Vagina (tissue), 2 donors: ENCODE measurements around the gene WDR74.

Experiments
- POLR2A ChIP-seq, 2 donors: fragments of 450-650 bp; IDR thresholded peaks; one replicate each; pipeline ENCODE4 v1.6.1; 2017; ENCODE audit warnings: antibody characterized with exemption in 2 of 2, mild to moderate bottlenecking in 2 of 2, moderate library complexity in 2 of 2
- POLR2AphosphoS5 ChIP-seq, 2 donors: sonication (generic); formaldehyde crosslinking; IDR thresholded peaks; one replicate each; pipeline ENCODE4 v1.9.0; 2017; ENCODE audit warnings: antibody characterized with exemption in 2 of 2, mild to moderate bottlenecking in 2 of 2, low read depth in 1 of 2; ENCODE audit not compliant: insufficient read depth in 1 of 2
- TF ChIP-seq, protein P1 (sequence below), 3 experiments: fragments of 450-650 bp in 2 of 3; fragments of 200-600 bp in 1 of 3; sonication (generic) in 1 of 3; IDR thresholded peaks; one replicate each; pipeline ENCODE4 v1.5.1; 2017 to 2019; ENCODE audit warnings: antibody characterized with exemption in 3 of 3, mild to moderate bottlenecking in 2 of 3, moderate library complexity in 2 of 3

DNA sequence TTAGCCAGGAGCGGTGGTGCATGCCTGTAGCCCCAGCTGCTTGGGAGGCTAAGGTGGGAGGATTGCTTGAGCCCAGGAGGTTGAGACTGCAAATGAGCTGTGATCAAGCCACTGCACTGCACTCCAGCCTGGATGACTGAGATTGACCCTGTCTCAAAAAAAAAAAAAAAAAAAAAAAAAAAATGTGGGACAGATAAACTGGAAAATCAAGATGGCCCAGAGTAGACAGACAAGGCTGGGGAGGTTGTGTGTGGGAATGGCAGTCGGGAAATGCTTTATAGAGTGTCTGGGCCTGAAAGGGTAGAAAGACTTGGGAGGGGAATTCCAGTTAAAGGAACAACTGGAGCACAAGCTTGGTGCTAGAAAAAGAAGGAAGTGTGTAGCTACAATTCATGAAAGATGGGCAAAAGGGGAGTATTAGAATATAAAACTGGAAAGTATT, 18.2 kb upstream of the WDR74 start:
- TF ChIP-seq, protein P1, sequence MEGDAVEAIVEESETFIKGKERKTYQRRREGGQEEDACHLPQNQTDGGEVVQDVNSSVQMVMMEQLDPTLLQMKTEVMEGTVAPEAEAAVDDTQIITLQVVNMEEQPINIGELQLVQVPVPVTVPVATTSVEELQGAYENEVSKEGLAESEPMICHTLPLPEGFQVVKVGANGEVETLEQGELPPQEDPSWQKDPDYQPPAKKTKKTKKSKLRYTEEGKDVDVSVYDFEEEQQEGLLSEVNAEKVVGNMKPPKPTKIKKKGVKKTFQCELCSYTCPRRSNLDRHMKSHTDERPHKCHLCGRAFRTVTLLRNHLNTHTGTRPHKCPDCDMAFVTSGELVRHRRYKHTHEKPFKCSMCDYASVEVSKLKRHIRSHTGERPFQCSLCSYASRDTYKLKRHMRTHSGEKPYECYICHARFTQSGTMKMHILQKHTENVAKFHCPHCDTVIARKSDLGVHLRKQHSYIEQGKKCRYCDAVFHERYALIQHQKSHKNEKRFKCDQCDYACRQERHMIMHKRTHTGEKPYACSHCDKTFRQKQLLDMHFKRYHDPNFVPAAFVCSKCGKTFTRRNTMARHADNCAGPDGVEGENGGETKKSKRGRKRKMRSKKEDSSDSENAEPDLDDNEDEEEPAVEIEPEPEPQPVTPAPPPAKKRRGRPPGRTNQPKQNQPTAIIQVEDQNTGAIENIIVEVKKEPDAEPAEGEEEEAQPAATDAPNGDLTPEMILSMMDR (IDR thresholded peaks at IDR 0.05), result no peak
- TF ChIP-seq POLR2AphosphoS5 (IDR thresholded peaks at IDR 0.05; ENCODE audit: insufficient read depth in 1 of 2, low read depth in 1 of 2), result peak in 1 of 2 donors; percentile 34
- TF ChIP-seq POLR2A (IDR thresholded peaks at IDR 0.05), result no peak
